ENCODE results near the gene HIBCH. TPM values are rescaled to one million over a fixed set of nuclear protein-coding genes. Genes with fewer than 3 reads are reported as not detected.
"Not testable (repeated sequence)": the region's sequence is repeated elsewhere in the genome, so short reads cannot be mapped to it uniquely, and the experiment has no call there.

HIBCH gene
- total RNA-seq, 2 experiments from 2014 or later = 26.6 to 30.3 TPM

DNA sequence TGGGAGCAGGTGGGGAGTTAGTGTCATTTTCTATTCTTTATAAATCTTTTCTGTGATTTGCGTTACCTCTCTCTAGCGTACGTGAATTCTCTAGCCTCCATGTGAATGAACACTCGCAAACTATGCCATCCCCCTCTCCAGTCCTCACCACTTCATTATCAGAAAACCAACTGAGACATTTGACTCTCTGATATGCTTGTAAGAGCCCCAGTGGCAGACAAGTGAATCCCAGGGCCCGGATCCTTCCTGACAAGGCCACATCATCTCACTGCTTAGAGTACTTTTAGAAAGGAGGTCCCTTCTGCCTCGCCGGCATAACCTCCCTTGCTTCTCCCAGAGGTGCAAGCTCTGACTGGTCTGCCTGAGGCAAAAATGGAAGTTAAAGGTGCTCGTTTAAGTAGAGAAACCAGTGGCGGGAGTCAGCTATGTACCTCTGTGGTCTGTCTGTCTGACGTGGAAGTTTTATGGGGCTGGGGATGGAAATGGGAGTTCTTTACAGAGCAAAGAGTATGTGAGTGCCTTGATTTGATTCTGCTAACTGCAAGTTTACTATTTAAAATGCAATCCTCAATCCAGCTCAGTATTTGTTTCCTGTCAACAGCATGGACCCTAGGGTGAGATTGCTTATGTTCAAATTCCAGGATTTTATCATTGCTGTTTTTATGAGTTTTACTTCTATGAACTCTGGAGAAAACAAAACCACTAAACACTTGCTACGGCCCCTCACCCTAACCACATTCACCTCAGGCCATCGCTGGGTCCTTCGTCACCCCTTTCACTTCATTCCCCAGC lies 142.2 kb downstream of the HIBCH start:
- POLR2A ChIA-PET = no interaction called here
- CTCF ChIA-PET = no interaction called here

DNA sequence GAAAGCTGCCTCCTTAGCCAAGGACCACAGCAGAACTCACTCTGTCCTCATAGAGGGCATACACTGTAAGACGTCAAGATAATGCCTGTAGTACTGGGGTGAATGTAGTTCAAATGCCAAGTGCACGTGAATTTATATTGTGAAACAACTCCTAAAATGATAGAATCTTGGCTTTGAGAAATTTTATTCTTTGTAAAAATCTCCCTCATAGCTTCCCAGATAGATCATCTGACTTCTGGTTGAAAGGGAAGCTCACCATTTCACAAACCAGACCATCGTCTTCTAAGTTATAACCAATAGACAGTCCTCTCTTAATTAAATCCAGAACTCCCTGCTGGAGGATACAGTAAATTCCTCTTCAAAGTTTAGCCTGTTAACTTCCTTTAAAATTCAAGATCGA lies 146.2 kb downstream of the HIBCH start:
- ChIA-PET POLR2A (no interaction called here), CTCF (no interaction called here)

GRCh38 chr2:190170673-190171072 lies 149.0 kb downstream of the HIBCH start:
- CTCF ChIA-PET = no interaction called here
- POLR2A ChIA-PET = no interaction called here

- POLR2A ChIA-PET = no interaction called here
- CTCF ChIA-PET = no interaction called here
Observed at GRCh38 chr2:190169221-190170072, 150.2 kb downstream of the HIBCH start.

DNA sequence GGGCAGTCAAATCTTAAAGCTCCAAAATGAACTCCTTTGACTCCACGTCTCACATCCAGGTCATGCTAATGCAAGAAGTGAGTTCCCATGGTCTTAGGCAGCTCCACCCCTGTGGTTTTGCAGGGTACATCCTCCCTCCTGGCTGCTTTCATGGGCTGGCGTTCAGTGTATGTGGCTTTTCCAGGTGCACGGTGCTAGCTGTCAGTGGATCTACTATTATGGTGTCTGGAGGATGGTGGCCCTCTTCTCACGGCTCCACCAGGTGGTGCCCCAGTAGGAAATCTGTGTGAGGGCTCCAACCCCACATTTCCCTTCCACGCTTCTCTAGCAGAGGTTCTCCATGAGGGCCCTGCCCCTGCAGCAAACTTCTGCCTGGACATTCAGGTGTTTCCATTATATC lies 151.9 kb downstream of the HIBCH start:
- ChIA-PET CTCF (no interaction called here), POLR2A (no interaction called here)

GRCh38 chr2:190165491-190165890 lies 154.1 kb downstream of the HIBCH start:
- CTCF ChIA-PET = no interaction called here
- POLR2A ChIA-PET = no interaction called here

GRCh38 chr2:190162851-190163250 lies 156.8 kb downstream of the HIBCH start:
- POLR2A ChIA-PET = no interaction called here
- CTCF ChIA-PET = no interaction called here

DNA sequence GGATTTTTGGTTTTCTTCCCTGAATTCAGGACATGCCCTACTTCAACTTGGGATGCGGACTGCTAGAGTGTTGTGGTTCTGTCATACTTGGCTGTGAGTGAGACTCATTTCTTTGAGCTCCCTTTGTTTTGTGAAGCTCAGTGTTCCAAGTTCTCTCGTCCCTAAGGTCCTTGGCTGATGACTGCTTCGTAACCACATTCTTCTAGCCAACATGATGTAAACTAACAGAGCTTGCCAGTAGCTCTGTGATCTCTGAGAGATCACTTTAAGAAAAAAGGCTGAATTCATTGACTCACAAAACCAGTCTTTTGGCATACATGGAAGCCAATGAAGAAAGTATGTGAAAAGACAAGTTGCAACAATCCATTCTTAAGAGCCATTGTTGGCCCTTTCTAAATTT lies 160.2 kb downstream of the HIBCH start:
- POLR2A ChIA-PET = no interaction called here
- CTCF ChIA-PET = no interaction called here

DNA sequence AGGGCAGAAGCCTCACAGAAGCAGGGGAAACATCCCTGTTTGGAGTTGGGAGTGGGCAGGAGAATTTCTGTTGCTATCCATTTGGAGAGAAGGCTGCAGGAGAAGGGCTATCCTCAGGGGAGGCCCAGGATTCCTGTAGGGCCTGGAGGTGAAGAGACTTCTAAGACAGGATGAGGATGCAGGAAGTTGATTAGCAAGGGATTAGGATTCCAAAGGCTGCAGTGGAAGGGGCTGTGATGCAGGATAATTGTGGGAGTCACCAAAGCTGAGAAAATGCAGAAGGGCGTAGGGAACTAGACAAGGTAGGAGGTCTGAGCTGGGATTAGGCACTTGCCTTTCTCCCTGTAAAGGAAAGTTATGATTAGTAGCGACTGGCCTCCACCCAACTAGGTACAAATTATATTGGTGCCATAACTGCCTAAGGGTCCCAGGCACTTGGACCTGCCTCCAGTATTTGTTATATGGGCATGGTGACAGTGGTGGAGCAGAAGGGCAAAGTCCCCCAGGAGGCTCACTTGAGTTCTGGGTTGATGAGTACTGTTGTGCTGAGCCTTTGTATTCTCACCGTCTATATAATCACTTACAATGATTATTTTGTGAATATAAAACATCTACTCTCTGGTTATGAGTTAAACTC lies 160.7 kb downstream of the HIBCH start:
- POLR2A ChIA-PET = no interaction called here
- CTCF ChIA-PET = no interaction called here

- POLR2A ChIA-PET, CTCF ChIA-PET: not testable (repeated sequence)
Observed at GRCh38 chr2:190157613-190158528, 161.8 kb downstream of the HIBCH start.

DNA sequence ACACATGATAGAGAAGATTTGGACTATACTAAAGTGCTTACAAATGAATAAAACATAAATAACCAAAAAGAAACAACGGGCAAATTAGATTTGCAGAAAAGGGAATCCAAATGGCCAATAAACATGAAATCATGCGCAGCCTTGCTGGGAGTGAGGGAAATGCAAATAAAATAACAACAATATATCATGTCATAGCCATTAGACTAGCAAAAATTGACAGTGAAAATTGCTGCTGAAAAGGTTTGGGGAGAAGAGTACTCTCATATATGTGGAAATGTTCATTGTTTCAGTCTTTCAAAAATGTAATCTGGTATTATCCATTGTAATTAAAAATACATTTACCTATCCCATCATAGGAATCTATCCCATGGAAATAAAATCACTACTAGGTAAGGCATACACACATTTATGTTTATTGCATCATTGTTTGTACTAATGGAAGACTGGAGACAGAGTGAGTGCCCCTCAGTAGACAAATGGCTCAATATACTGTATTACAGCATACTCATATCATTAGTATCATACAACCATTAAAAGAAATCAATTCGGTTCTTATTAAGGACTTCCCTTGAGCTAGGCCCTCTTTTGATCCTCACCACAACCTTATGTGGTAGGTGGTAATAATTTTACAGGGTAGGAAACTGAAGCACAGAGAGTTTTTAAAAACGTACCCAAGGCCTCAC lies 163.0 kb downstream of the HIBCH start:
- ChIA-PET POLR2A (no interaction called here), CTCF (no interaction called here)

Other genes starting within 250 kb of the HIBCH start
- gene INPP1, start 23.8 kb upstream of the HIBCH start, total RNA-seq = 10 to 100 TPM; 14.7 to 16.1 TPM
- 10 to 100 TPM; 55.9 to 58.7 TPM for gene MFSD6, start 88.5 kb upstream of the HIBCH start, total RNA-seq
- gene NEMP2, start 214.9 kb upstream of the HIBCH start, total RNA-seq = 10 to 100 TPM; 15.1 to 16.0 TPM